Skeletal muscle satellite cell (primary cell): ENCODE results near the gene MVD.

Experiments used
- H3K27me3 ChIP-seq: 2 replicates; pipeline ENCODE4 v1.7.0; 2013; ENCODE audit warnings: low read length; ENCODE audit not compliant: control insufficient read depth, insufficient read depth
- H3K36me3 ChIP-seq: 2 replicates; pipeline ENCODE4 v1.7.0; 2013; ENCODE audit warnings: mild to moderate bottlenecking, control low read depth, low read length; ENCODE audit not compliant: insufficient read depth
- H3K4me1 ChIP-seq: 2 replicates; pipeline ENCODE4 v1.7.0; 2013; ENCODE audit warnings: low read length; ENCODE audit not compliant: control insufficient read depth, insufficient read depth
- H3K4me2 ChIP-seq: 2 replicates; pipeline ENCODE4 v1.7.0; 2013; ENCODE audit warnings: mild to moderate bottlenecking, low read length
- H3K4me3 ChIP-seq: 2 replicates; pipeline ENCODE4 v1.7.0; 2013; ENCODE audit warnings: low read length
- H3K9ac ChIP-seq: 2 replicates; pipeline ENCODE4 v1.7.0; 2013; ENCODE audit warnings: mild to moderate bottlenecking, low read depth, low read length, moderate library complexity
- H3K9me3 ChIP-seq: replicated peaks from 2 replicates; pipeline ENCODE4 v1.7.0; 2013; ENCODE audit warnings: mild to moderate bottlenecking, control low read depth, low read length

Gene MVD

GRCh38 chr16:88702371-88703210, 39.7 kb upstream of the MVD start:
- Histone ChIP-seq H3K4me1 (peaks cover 35% of the 10 kb centered on the region), H3K27me3 (no peaks in the 10 kb centered on the region), H3K9me3 (no peaks in the 10 kb centered on the region), H3K9ac (no peak overlapping the region), H3K36me3 (peaks cover 8% of the 10 kb centered on the region), H3K4me3 (no peak overlapping the region), H3K4me2 (no peak overlapping the region)

GRCh38 chr16:88701581-88702370, 38.9 kb upstream of the MVD start:
- Histone ChIP-seq H3K9me3 (no peaks in the 10 kb centered on the region), H3K4me1 (peaks cover 28% of the 10 kb centered on the region), H3K27me3 (no peaks in the 10 kb centered on the region), H3K4me3 (no peak overlapping the region), H3K9ac (no peak overlapping the region), H3K36me3 (peaks cover 8% of the 10 kb centered on the region), H3K4me2 (peak overlapping the region; percentile 41)

- H3K9me3 ChIP-seq: no peaks in the 10 kb centered on the region
- H3K4me3 ChIP-seq: no peak overlapping the region
- H3K4me2 ChIP-seq: peak overlapping the region; percentile 41
- no peaks in the 10 kb centered on the region for H3K27me3 ChIP-seq
- no peak overlapping the region for H3K9ac ChIP-seq
- H3K4me1 ChIP-seq: peaks cover 28% of the 10 kb centered on the region
- H3K36me3 ChIP-seq: peaks cover 8% of the 10 kb centered on the region
Observed at GRCh38 chr16:88700636-88701482, 38.0 kb upstream of the MVD start.

GRCh38 chr16:88700322-88700635, 37.4 kb upstream of the MVD start:
- no peak overlapping the region for H3K9ac ChIP-seq
- H3K4me2 ChIP-seq: no peak overlapping the region
- H3K27me3 ChIP-seq: no peaks in the 10 kb centered on the region
- H3K36me3 ChIP-seq: peaks cover 8% of the 10 kb centered on the region
- H3K9me3 ChIP-seq: no peaks in the 10 kb centered on the region
- peaks cover 24% of the 10 kb centered on the region for H3K4me1 ChIP-seq
- H3K4me3 ChIP-seq: no peak overlapping the region

- peaks cover 19% of the 10 kb centered on the region for H3K4me1 ChIP-seq
- H3K27me3 ChIP-seq: no peaks in the 10 kb centered on the region
- H3K4me3 ChIP-seq: no peak overlapping the region
- H3K9ac ChIP-seq: no peak overlapping the region
- peaks cover 8% of the 10 kb centered on the region for H3K36me3 ChIP-seq
- no peaks in the 10 kb centered on the region for H3K9me3 ChIP-seq
- no peak overlapping the region for H3K4me2 ChIP-seq
Observed at GRCh38 chr16:88699180-88699579, 36.3 kb upstream of the MVD start.

- no peak overlapping the region for H3K4me3 ChIP-seq
- no peaks in the 10 kb centered on the region for H3K9me3 ChIP-seq
- peaks cover 8% of the 10 kb centered on the region for H3K36me3 ChIP-seq
- H3K4me1 ChIP-seq: peaks cover 18% of the 10 kb centered on the region
- no peak overlapping the region for H3K4me2 ChIP-seq
- H3K9ac ChIP-seq: no peak overlapping the region
- no peaks in the 10 kb centered on the region for H3K27me3 ChIP-seq
Observed at GRCh38 chr16:88698646-88699045, 35.8 kb upstream of the MVD start.

GRCh38 chr16:88697831-88698615, 35.1 kb upstream of the MVD start:
- Histone ChIP-seq H3K36me3 (peaks cover 8% of the 10 kb centered on the region), H3K27me3 (no peaks in the 10 kb centered on the region), H3K9me3 (no peaks in the 10 kb centered on the region), H3K4me3 (no peak overlapping the region), H3K9ac (no peak overlapping the region), H3K4me2 (no peak overlapping the region), H3K4me1 (peaks cover 13% of the 10 kb centered on the region)

- Histone ChIP-seq H3K9ac (no peak overlapping the region), H3K27me3 (no peaks in the 10 kb centered on the region), H3K36me3 (peaks cover 8% of the 10 kb centered on the region), H3K9me3 (no peaks in the 10 kb centered on the region), H3K4me3 (no peak overlapping the region), H3K4me2 (no peak overlapping the region), H3K4me1 (peaks cover 13% of the 10 kb centered on the region)
Observed at GRCh38 chr16:88697116-88697830, 34.4 kb upstream of the MVD start.

- Histone ChIP-seq H3K36me3 (peaks cover 8% of the 10 kb centered on the region), H3K9me3 (no peaks in the 10 kb centered on the region), H3K4me1 (peaks cover 10% of the 10 kb centered on the region), H3K4me2 (no peak overlapping the region), H3K4me3 (no peak overlapping the region), H3K27me3 (no peaks in the 10 kb centered on the region), H3K9ac (no peak overlapping the region)
Observed at GRCh38 chr16:88696441-88696840, 33.5 kb upstream of the MVD start.

GRCh38 chr16:88695753-88696152, 32.9 kb upstream of the MVD start:
- peaks cover 6% of the 10 kb centered on the region for H3K27me3 ChIP-seq
- H3K4me1 ChIP-seq: peaks cover 3% of the 10 kb centered on the region

More at GRCh38 chr16:88695753-88696152, 32.9 kb upstream of the MVD start:
- Histone ChIP-seq H3K9ac (no peak overlapping the region), H3K4me2 (no peak overlapping the region), H3K9me3 (no peaks in the 10 kb centered on the region), H3K4me3 (no peak overlapping the region), H3K36me3 (peaks cover 8% of the 10 kb centered on the region)
